HepG2 (cell line): ENCODE results near the gene IQCN. TPM values are rescaled to one million over a fixed set of nuclear protein-coding genes. Genes with fewer than 3 reads are reported as not detected.

Experiments used
- AGO2 ChIP-seq: fragments of 200-400 bp; formaldehyde crosslinking; optimal IDR thresholded peaks from 2 replicates; pipeline ENCODE3; 2017; ENCODE audit warnings: mild to moderate bottlenecking, low read depth, low read length, moderate library complexity
- ATF1 ChIP-seq: IDR thresholded peaks from 2 replicates; pipeline ENCODE4 v1.6.1; 2016; ENCODE audit warnings: mild to moderate bottlenecking, control low read depth
- CC2D1A ChIP-seq: sonication (generic); formaldehyde crosslinking; IDR thresholded peaks from 2 replicates; pipeline ENCODE4 v1.8.1; 2023; ENCODE audit warnings: mild to moderate bottlenecking, missing genetic modification reagents
- CENPX ChIP-seq: sonication (generic); formaldehyde crosslinking; IDR thresholded peaks from 2 replicates; pipeline ENCODE4 v1.9.0; 2021; ENCODE audit warnings: mild to moderate bottlenecking, missing genetic modification reagents, moderate library complexity
- EEA1 ChIP-seq: sonication (generic); formaldehyde crosslinking; IDR thresholded peaks from 2 replicates; pipeline ENCODE4 v1.5.1; 2020; ENCODE audit warnings: mild to moderate bottlenecking, missing genetic modification reagents, borderline replicate concordance
- GATAD1 ChIP-seq: IDR thresholded peaks from 2 replicates; pipeline ENCODE4 v1.6.1; 2016; ENCODE audit warnings: missing genetic modification reagents, missing compliant biosample characterization
- KLF9 ChIP-seq: IDR thresholded peaks from 2 replicates; pipeline ENCODE4 v1.6.1; 2016; ENCODE audit warnings: low read depth
- MTF1 ChIP-seq: sonication (generic); formaldehyde crosslinking; IDR thresholded peaks from 2 replicates; pipeline ENCODE4 v1.5.0; 2020; ENCODE audit warnings: missing genetic modification reagents
- NR2F1 ChIP-seq, 2 experiments: fragments of 450-650 bp in 1 of 2; formaldehyde crosslinking in 1 of 2; IDR thresholded peaks; 2 replicates each; pipeline versions ENCODE4 v1.5.0 to v1.6.1; 2016 to 2020; ENCODE audit warnings: mild to moderate bottlenecking in 1 of 2, missing compliant biosample characterization in 1 of 2, missing genetic modification reagents in 1 of 2, moderate library complexity in 1 of 2
- PAX8 ChIP-seq: sonication (generic); formaldehyde crosslinking; IDR thresholded peaks from 2 replicates; pipeline ENCODE4 v1.8.0; 2022; ENCODE audit warnings: mild to moderate bottlenecking, missing genetic modification reagents, borderline replicate concordance
- PITX1 ChIP-seq: sonication (generic); formaldehyde crosslinking; IDR thresholded peaks from 2 replicates; pipeline ENCODE4 v1.5.1; 2020; ENCODE audit warnings: mild to moderate bottlenecking, missing genetic modification reagents
- RARG ChIP-seq: sonication (generic); formaldehyde crosslinking; IDR thresholded peaks from 2 replicates; pipeline ENCODE4 v1.4.0; 2020; ENCODE audit warnings: low read depth, mild to moderate bottlenecking, missing genetic modification reagents
- SRF ChIP-seq: IDR thresholded peaks from 2 replicates; pipeline ENCODE4 v1.6.1; 2011; ENCODE audit warnings: mild to moderate bottlenecking, low read depth, low read length, moderate library complexity
- SRSF1 ChIP-seq: fragments of 200-400 bp; formaldehyde crosslinking; optimal IDR thresholded peaks from 2 replicates; pipeline ENCODE3; 2017; ENCODE audit warnings: mild to moderate bottlenecking, low read depth, low read length, moderate library complexity
- SSRP1 ChIP-seq: IDR thresholded peaks from 2 replicates; pipeline ENCODE4 v1.6.1; 2016; ENCODE audit warnings: control low read depth
- TAF1 ChIP-seq: sonication (generic); formaldehyde crosslinking; IDR thresholded peaks from 2 replicates; pipeline ENCODE4 v1.4.0; 2020; ENCODE audit warnings: missing genetic modification reagents
- TRIM24 ChIP-seq: sonication (generic); formaldehyde crosslinking; IDR thresholded peaks from 2 replicates; pipeline ENCODE4 v1.8.0; 2022; ENCODE audit warnings: mild to moderate bottlenecking, missing genetic modification reagents
- YY1 ChIP-seq: IDR thresholded peaks from 2 replicates; pipeline ENCODE4 v1.6.1; 2011; ENCODE audit warnings: low read length, low read depth, moderate library complexity, mild to moderate bottlenecking; ENCODE audit not compliant: insufficient read depth, insufficient replicate concordance
- ZBED4 ChIP-seq: sonication (generic); formaldehyde crosslinking; IDR thresholded peaks from 2 replicates; pipeline ENCODE4 v1.4.0; 2020; ENCODE audit warnings: missing genetic modification reagents, borderline replicate concordance
- ZBTB34 ChIP-seq: sonication (generic); formaldehyde crosslinking; IDR thresholded peaks from 2 replicates; pipeline ENCODE4 v1.8.0; 2022; ENCODE audit warnings: mild to moderate bottlenecking, missing genetic modification reagents
- ZNF180 ChIP-seq: sonication (generic); formaldehyde crosslinking; IDR thresholded peaks from 2 replicates; pipeline ENCODE4 v1.4.0; 2020; ENCODE audit warnings: low read depth, missing genetic modification reagents, borderline replicate concordance
- ZNF232 ChIP-seq: sonication (generic); formaldehyde crosslinking; IDR thresholded peaks from 2 replicates; pipeline ENCODE4 v1.4.0; 2020; ENCODE audit warnings: missing genetic modification reagents, borderline replicate concordance
- ZNF235 ChIP-seq: sonication (generic); formaldehyde crosslinking; IDR thresholded peaks from 2 replicates; pipeline ENCODE4 v1.8.1; 2023; ENCODE audit warnings: mild to moderate bottlenecking, missing genetic modification reagents, borderline replicate concordance
- ZNF501 ChIP-seq: sonication (generic); formaldehyde crosslinking; IDR thresholded peaks from 2 replicates; pipeline ENCODE4 v1.5.1; 2020; ENCODE audit warnings: mild to moderate bottlenecking, moderate library complexity, missing genetic modification reagents
- ZNF530 ChIP-seq: sonication (generic); formaldehyde crosslinking; IDR thresholded peaks from 2 replicates; pipeline ENCODE4 v1.5.0; 2020; ENCODE audit warnings: low read depth, mild to moderate bottlenecking, missing genetic modification reagents
- ZNF761 ChIP-seq: sonication (generic); formaldehyde crosslinking; conservative IDR thresholded peaks from 2 replicates; pipeline ENCODE4 v1.4.0; 2020; ENCODE audit warnings: mild to moderate bottlenecking, missing genetic modification reagents
- ZNF878 ChIP-seq: sonication (generic); formaldehyde crosslinking; IDR thresholded peaks from 2 replicates; pipeline ENCODE4 v1.8.1; 2023; ENCODE audit warnings: mild to moderate bottlenecking, missing genetic modification reagents, moderate library complexity
- ZSCAN31 ChIP-seq: sonication (generic); formaldehyde crosslinking; IDR thresholded peaks from 2 replicates; pipeline ENCODE4 v1.5.0; 2020; ENCODE audit warnings: low read depth, mild to moderate bottlenecking, missing genetic modification reagents
- polyA plus RNA-seq, 8 experiments: library from polyadenylated mRNA; depleted of rRNA in 3 of 8; stranded (reverse) in 7 of 8; unstranded in 1 of 8; fragments of >200 nt; fragmentation: Illumina TruSeq in 4 of 8; extraction: Trizol in 4 of 8; gene quantifications; 2 replicates each; pipeline versions ENCODE4 v1.2.1 to v1.2.3, GENCODE V29; 2011 to 2016; ENCODE audit warnings: low read depth in 4 of 8, missing spikeins in 1 of 8, mixed read lengths in 1 of 8; ENCODE audit not compliant: insufficient read depth in 1 of 8
- total RNA-seq, 5 experiments: library from RNA; depleted of rRNA; stranded (reverse); fragments of >200 nt; fragmentation: Illumina TruSeq; extraction: Trizol; gene quantifications; 2 replicates each; pipeline ENCODE4 v1.2.3, GENCODE V29; 2016; ENCODE audit warnings: low read depth in 1 of 5

IQCN gene
- total and polyA plus RNA-seq, 2 of the 13 experiments (the other 11 are each of a cell fraction or from before 2014, with no cell fraction given) = 0.04 to 0.18 TPM

- TF ChIP-seq PITX1 (CRISPR knock-in tag) = peak; percentile 42
- no peak for TF ChIP-seq CC2D1A (CRISPR knock-in tag)
- TF ChIP-seq YY1 = peak; percentile 26
- TF ChIP-seq ATF1 (CRISPR knock-in tag) = no peak
- 0 out of 2 replicates have a peak, but pooled peaks have one; percentile 20 for TF ChIP-seq KLF9 (CRISPR knock-in tag)
- peak; percentile 69; the same call in 1 of the 2 replicates for TF ChIP-seq ZNF501
- TF ChIP-seq ZBED4 (CRISPR knock-in tag) = peak; percentile 98
- no peak for TF ChIP-seq ZNF180 (CRISPR knock-in tag)
- TF ChIP-seq NR2F1 (CRISPR knock-in tag; IDR thresholded peaks at IDR 0.05) = peak; percentile 9 to 56; a peak in 1 of 4 replicates
- TF ChIP-seq SRSF1 = no peak
- 0 out of 2 replicates have a peak, but pooled peaks have one; percentile 45 for TF ChIP-seq SSRP1 (CRISPR knock-in tag)
- TF ChIP-seq MTF1 (CRISPR knock-in tag) = no peak
- TF ChIP-seq TAF1 = no peak
- no peak for TF ChIP-seq PAX8
- no peak for TF ChIP-seq SRF
- TF ChIP-seq ZNF878 = no peak
- TF ChIP-seq EEA1 (CRISPR knock-in tag) = no peak
- TF ChIP-seq ZNF530 (CRISPR knock-in tag) = no peak
- TF ChIP-seq TRIM24 (CRISPR knock-in tag) = no peak
- TF ChIP-seq ZNF761 (CRISPR knock-in tag) = 0 out of 2 replicates have a peak, but pooled peaks have one; percentile 41
- peak; percentile 74 for TF ChIP-seq AGO2
- TF ChIP-seq CENPX (CRISPR knock-in tag) = no peak
- TF ChIP-seq ZNF232 (CRISPR knock-in tag) = no peak
- TF ChIP-seq ZNF235 (CRISPR knock-in tag) = no peak
- no peak for TF ChIP-seq RARG
- TF ChIP-seq ZSCAN31 (CRISPR knock-in tag) = no peak; the same call in 1 of the 2 replicates
- no peak; the same call in 1 of the 2 replicates for TF ChIP-seq GATAD1 (CRISPR knock-in tag)
- TF ChIP-seq ZBTB34 (CRISPR knock-in tag) = no peak
Measured at GRCh38 chr19:18274781-18275356, 617 bp upstream of the IQCN start (continued).
